Measurements from ENCODE around the gene KCNT1.

Gene KCNT1

DNA sequence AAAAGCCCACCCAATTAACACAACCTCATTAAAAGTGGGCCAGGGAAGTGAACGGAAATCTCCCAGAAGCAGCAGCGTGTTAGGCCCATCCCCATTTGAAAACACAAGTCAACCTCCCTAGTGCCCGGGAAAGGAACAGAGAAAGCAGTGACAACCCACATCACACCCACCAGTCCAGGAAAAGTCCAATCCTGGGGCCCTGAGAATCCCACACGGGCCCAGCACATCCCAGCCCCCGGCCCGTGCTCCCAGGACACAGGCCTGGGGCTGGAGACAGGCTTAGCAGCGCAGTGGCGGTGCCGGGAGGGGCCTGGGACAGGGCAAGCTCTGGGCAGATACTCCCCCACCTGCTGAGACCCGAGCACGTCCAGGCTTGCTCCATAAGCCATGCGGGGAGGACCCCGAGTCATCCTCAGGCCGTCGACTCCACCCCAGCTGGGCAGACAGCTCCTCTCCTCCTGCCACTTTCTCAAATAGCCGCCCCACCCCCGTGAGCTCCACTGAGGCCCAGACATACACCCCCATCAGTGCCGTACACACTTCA lies 101.0 kb downstream of the KCNT1 start:
- H3K4me3 ChIP-seq (ENCODE audit: low read length in 2 of 2): no peak overlapping the region
- peak overlapping the region; percentile 29 for H2BK5ac ChIP-seq (ENCODE audit: low read length)
- no peaks in the 10 kb centered on the region for H3K27me3 ChIP-seq (ENCODE audit: control insufficient read depth in 3 of 3, insufficient read depth in 3 of 3, low read depth in 1 of 3, low read length in 3 of 3)
- H3K79me1 ChIP-seq (ENCODE audit: low read depth, low read length): peaks cover 7% of the 10 kb centered on the region
- no peak overlapping the region for H4K91ac ChIP-seq (ENCODE audit: low read depth, low read length, poor library complexity)
- H2BK15ac ChIP-seq (ENCODE audit: low read length): no peak overlapping the region
- H2BK12ac ChIP-seq (ENCODE audit: low read length): no peak overlapping the region
- no peak overlapping the region for H3K4me2 ChIP-seq (ENCODE audit: insufficient read depth, low read length, poor library complexity, severe bottlenecking)
- no peak overlapping the region for H4K8ac ChIP-seq (ENCODE audit: low read depth, low read length)
- H3K23ac ChIP-seq (ENCODE audit: low read depth, low read length, poor library complexity): no peak overlapping the region
- H3K4ac ChIP-seq (ENCODE audit: low read length): no peak overlapping the region
- no peak overlapping the region for H2BK120ac ChIP-seq (ENCODE audit: low read depth, low read length)
- H3K4me1 ChIP-seq (ENCODE audit: control insufficient read depth in 2 of 2, insufficient read depth in 1 of 2, low read depth in 1 of 2, low read length in 2 of 2): peaks cover 1 to 8% of the 10 kb centered on the region in 2 donors
- H3K18ac ChIP-seq (ENCODE audit: low read length): peak overlapping the region; percentile 84
- peaks cover 0 to 2% of the 10 kb centered on the region in 2 donors for H3K9me3 ChIP-seq (replicated peaks in 1 of 2; ENCODE audit: control insufficient read depth in 2 of 2, insufficient read depth in 1 of 2, low read depth in 1 of 2, low read length in 2 of 2)
- H3K27ac ChIP-seq (replicated peaks; ENCODE audit: low read length): peak overlapping the region; percentile 12
- no peak overlapping the region for H3K14ac ChIP-seq (ENCODE audit: low read length)
- peaks cover 2 to 12% of the 10 kb centered on the region in 2 donors for H3K36me3 ChIP-seq (replicated peaks in 1 of 2; ENCODE audit: control insufficient read depth in 2 of 2, insufficient read depth in 2 of 2, low read length in 2 of 2)
- H2AFZ ChIP-seq (ENCODE audit: low read length): no peak overlapping the region
- peak overlapping the region; percentile 16 for H3K9ac ChIP-seq (ENCODE audit: low read depth, low read length, poor library complexity)
- H2AK5ac ChIP-seq (ENCODE audit: low read depth, low read length): no peak overlapping the region
- no CpG with 5 or more reads among the region's 18 CpGs for WGBS, 2 donors (ENCODE audit: extremely low coverage in 2 of 2, insufficient read length in 2 of 2, insufficient replicate concordance in 1 of 2)
- DNase-seq (ENCODE audit: low spot score): no peak

- Histone ChIP-seq H2AFZ (ENCODE audit: low read length) (no peak overlapping the region), H2AK5ac (ENCODE audit: low read depth, low read length) (peak overlapping the region; percentile 64), H2BK120ac (ENCODE audit: low read depth, low read length) (no peak overlapping the region), H2BK5ac (ENCODE audit: low read length) (peak overlapping the region; percentile 29), H3K9me3 (replicated peaks in 1 of 2; ENCODE audit: control insufficient read depth in 2 of 2, insufficient read depth in 1 of 2, low read depth in 1 of 2, low read length in 2 of 2) (peaks cover 0 to 2% of the 10 kb centered on the region in 2 donors), H3K9ac (ENCODE audit: low read depth, low read length, poor library complexity) (peak overlapping the region; percentile 78), H3K36me3 (replicated peaks in 1 of 2; ENCODE audit: control insufficient read depth in 2 of 2, insufficient read depth in 2 of 2, low read length in 2 of 2) (peaks cover 2 to 17% of the 10 kb centered on the region in 2 donors), H4K8ac (ENCODE audit: low read depth, low read length) (no peak overlapping the region), H2BK15ac (ENCODE audit: low read length) (no peak overlapping the region), H3K14ac (ENCODE audit: low read length) (peak overlapping the region; percentile 87), H3K27ac (replicated peaks; ENCODE audit: low read length) (no peak overlapping the region), H3K4ac (ENCODE audit: low read length) (no peak overlapping the region), H3K23ac (ENCODE audit: low read depth, low read length, poor library complexity) (no peak overlapping the region), H3K4me2 (ENCODE audit: insufficient read depth, low read length, poor library complexity, severe bottlenecking) (no peak overlapping the region), H3K18ac (ENCODE audit: low read length) (peak overlapping the region; percentile 62), H4K91ac (ENCODE audit: low read depth, low read length, poor library complexity) (no peak overlapping the region), H3K4me1 (ENCODE audit: control insufficient read depth in 2 of 2, insufficient read depth in 1 of 2, low read depth in 1 of 2, low read length in 2 of 2) (peaks cover 1 to 8% of the 10 kb centered on the region in 2 donors), H3K27me3 (ENCODE audit: control insufficient read depth in 3 of 3, insufficient read depth in 3 of 3, low read depth in 1 of 3, low read length in 3 of 3) (no peaks in the 10 kb centered on the region), H3K79me1 (ENCODE audit: low read depth, low read length) (peaks cover 7% of the 10 kb centered on the region), H3K4me3 (ENCODE audit: low read length in 2 of 2) (no peak overlapping the region), H2BK12ac (ENCODE audit: low read length) (peak overlapping the region; percentile 65)
- WGBS, 2 donors (ENCODE audit: extremely low coverage in 2 of 2, insufficient read length in 2 of 2, insufficient replicate concordance in 1 of 2): no CpG with 5 or more reads among the region's 10 CpGs
- no peak for DNase-seq (ENCODE audit: low spot score)
Measured at GRCh38 chr9:135803441-135803840, 101.5 kb downstream of the KCNT1 start.

DNA sequence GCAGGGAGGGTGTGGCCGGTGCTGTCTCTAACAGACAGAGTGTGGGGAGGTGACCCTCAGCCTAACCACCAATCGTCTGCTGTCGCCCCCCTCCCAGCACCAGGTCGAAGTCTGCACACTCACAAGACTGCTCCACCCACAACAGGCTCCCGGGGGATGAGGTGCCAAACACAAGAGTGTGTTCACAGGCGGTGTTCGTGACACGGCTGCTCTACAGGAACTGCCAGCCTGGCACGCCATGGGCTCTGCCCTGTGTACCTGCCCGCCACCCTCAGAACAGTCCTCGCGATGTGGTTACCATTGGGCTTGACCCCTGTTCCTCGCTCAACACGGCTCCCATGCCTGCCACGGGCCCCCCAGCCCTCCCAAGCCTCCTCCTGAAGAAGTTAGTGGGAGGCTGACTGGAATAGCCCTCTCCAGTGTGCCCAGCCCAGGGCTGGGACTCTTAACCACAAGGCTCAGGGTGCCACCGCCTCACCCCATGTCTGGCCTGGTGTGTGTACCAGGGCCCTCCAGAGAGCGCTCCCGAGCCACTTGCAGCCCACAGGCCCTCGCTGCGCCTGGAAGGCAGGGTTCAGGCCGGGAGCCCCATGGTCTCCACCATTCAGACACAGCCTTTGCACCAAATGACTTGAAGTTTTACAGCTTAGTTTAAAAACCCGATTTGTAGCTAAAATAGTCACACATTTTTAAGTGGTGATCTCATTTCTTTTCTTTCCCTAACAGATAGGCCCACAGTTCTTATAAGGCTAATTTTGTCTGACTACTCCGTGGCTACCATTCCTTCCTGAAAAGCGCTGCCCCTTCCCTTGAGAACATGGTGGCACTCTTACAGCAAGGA lies 102.8 kb downstream of the KCNT1 start:
- no CpG with 5 or more reads among the region's 24 CpGs for WGBS, 2 donors (ENCODE audit: extremely low coverage in 2 of 2, insufficient read length in 2 of 2, insufficient replicate concordance in 1 of 2)
- H4K91ac ChIP-seq (ENCODE audit: low read depth, low read length, poor library complexity): no peak overlapping the region

DNA sequence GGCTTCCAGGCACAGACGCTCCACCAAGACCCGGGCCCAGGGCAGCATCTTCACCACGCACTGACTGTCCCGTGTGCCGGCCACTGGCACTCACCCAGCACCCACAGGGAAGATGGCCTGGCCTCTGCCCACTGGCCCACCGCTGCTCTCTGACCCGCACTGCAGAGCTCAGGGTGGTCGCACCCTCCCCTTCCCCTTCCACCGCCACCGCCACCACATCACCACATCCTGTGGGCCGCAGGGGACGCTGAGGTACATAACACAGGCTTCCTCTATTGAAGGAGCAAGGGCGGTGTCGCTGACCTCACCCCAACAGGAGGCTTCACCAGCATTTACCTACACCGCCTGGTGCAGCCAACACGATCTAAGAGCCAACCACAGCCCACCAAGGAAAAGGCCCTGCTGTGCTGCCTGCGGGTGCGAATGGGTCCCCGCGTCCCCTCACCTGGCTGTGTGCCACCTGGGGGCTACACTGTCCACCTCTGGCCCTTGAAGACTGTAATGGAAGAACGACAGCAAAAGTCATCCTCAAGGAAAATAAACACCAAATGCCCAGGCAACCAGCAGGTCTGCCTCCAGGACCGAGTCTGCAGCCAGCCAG lies 103.5 kb downstream of the KCNT1 start:
- Histone ChIP-seq H3K27me3 (ENCODE audit: control insufficient read depth in 3 of 3, insufficient read depth in 3 of 3, low read depth in 1 of 3, low read length in 3 of 3) (no peaks in the 10 kb centered on the region), H3K9me3 (replicated peaks in 1 of 2; ENCODE audit: control insufficient read depth in 2 of 2, insufficient read depth in 1 of 2, low read depth in 1 of 2, low read length in 2 of 2) (peaks cover 0 to 4% of the 10 kb centered on the region in 2 donors), H2BK12ac (ENCODE audit: low read length) (no peak overlapping the region), H2BK120ac (ENCODE audit: low read depth, low read length) (no peak overlapping the region), H3K36me3 (replicated peaks in 1 of 2; ENCODE audit: control insufficient read depth in 2 of 2, insufficient read depth in 2 of 2, low read length in 2 of 2) (peaks cover 15 to 38% of the 10 kb centered on the region in 2 donors), H2BK5ac (ENCODE audit: low read length) (no peak overlapping the region), H3K4me2 (ENCODE audit: insufficient read depth, low read length, poor library complexity, severe bottlenecking) (no peak overlapping the region), H3K27ac (replicated peaks; ENCODE audit: low read length) (no peak overlapping the region), H2AFZ (ENCODE audit: low read length) (no peak overlapping the region), H3K9ac (ENCODE audit: low read depth, low read length, poor library complexity) (peak overlapping the region; percentile 63), H2BK15ac (ENCODE audit: low read length) (peak overlapping the region; percentile 13), H3K18ac (ENCODE audit: low read length) (peak overlapping the region; percentile 35), H3K4me1 (ENCODE audit: control insufficient read depth in 2 of 2, insufficient read depth in 1 of 2, low read depth in 1 of 2, low read length in 2 of 2) (peaks cover 1 to 8% of the 10 kb centered on the region in 2 donors), H4K91ac (ENCODE audit: low read depth, low read length, poor library complexity) (no peak overlapping the region), H3K14ac (ENCODE audit: low read length) (peak overlapping the region; percentile 72), H4K8ac (ENCODE audit: low read depth, low read length) (peak overlapping the region; percentile 54), H3K23ac (ENCODE audit: low read depth, low read length, poor library complexity) (peak overlapping the region; percentile 86), H2AK5ac (ENCODE audit: low read depth, low read length) (no peak overlapping the region), H3K4ac (ENCODE audit: low read length) (no peak overlapping the region), H3K4me3 (ENCODE audit: low read length in 2 of 2) (no peak overlapping the region), H3K79me1 (ENCODE audit: low read depth, low read length) (peaks cover 5% of the 10 kb centered on the region)
- WGBS, 2 donors (ENCODE audit: extremely low coverage in 2 of 2, insufficient read length in 2 of 2, insufficient replicate concordance in 1 of 2): no CpG with 5 or more reads among the region's 22 CpGs
- no peak for DNase-seq (ENCODE audit: low spot score)

More for the DNA sequence above, 102.8 kb downstream of the KCNT1 start:
- Histone ChIP-seq H2BK12ac (ENCODE audit: low read length) (peak overlapping the region; percentile 82), H3K36me3 (replicated peaks in 1 of 2; ENCODE audit: control insufficient read depth in 2 of 2, insufficient read depth in 2 of 2, low read length in 2 of 2) (peaks cover 9 to 31% of the 10 kb centered on the region in 2 donors), H3K18ac (ENCODE audit: low read length) (peak overlapping the region; percentile 35), H2BK5ac (ENCODE audit: low read length) (no peak overlapping the region), H3K9me3 (replicated peaks in 1 of 2; ENCODE audit: control insufficient read depth in 2 of 2, insufficient read depth in 1 of 2, low read depth in 1 of 2, low read length in 2 of 2) (peaks cover 0 to 4% of the 10 kb centered on the region in 2 donors), H3K14ac (ENCODE audit: low read length) (peak overlapping the region; percentile 72), H3K23ac (ENCODE audit: low read depth, low read length, poor library complexity) (peak overlapping the region; percentile 86), H2BK15ac (ENCODE audit: low read length) (no peak overlapping the region), H4K8ac (ENCODE audit: low read depth, low read length) (peak overlapping the region; percentile 54), H2AFZ (ENCODE audit: low read length) (no peak overlapping the region), H3K4me1 (ENCODE audit: control insufficient read depth in 2 of 2, insufficient read depth in 1 of 2, low read depth in 1 of 2, low read length in 2 of 2) (peaks cover 1 to 8% of the 10 kb centered on the region in 2 donors), H3K4me3 (ENCODE audit: low read length in 2 of 2) (no peak overlapping the region), H3K27me3 (ENCODE audit: control insufficient read depth in 3 of 3, insufficient read depth in 3 of 3, low read depth in 1 of 3, low read length in 3 of 3) (no peaks in the 10 kb centered on the region), H3K79me1 (ENCODE audit: low read depth, low read length) (peaks cover 7% of the 10 kb centered on the region), H2BK120ac (ENCODE audit: low read depth, low read length) (no peak overlapping the region), H3K4ac (ENCODE audit: low read length) (peak overlapping the region; percentile 39), H3K9ac (ENCODE audit: low read depth, low read length, poor library complexity) (no peak overlapping the region), H2AK5ac (ENCODE audit: low read depth, low read length) (peak overlapping the region; percentile 42), H3K4me2 (ENCODE audit: insufficient read depth, low read length, poor library complexity, severe bottlenecking) (no peak overlapping the region), H3K27ac (replicated peaks; ENCODE audit: low read length) (no peak overlapping the region)
- no peak for DNase-seq (ENCODE audit: low spot score)
